IMR-90 (cell line): ENCODE data around the gene BBS7.

Experiments
- BHLHE40 ChIP-seq: fragments of 150-350 bp; IDR thresholded peaks from 2 replicates; pipeline ENCODE4 v1.6.1; 2016; ENCODE audit warnings: mild to moderate bottlenecking, low read depth, low read length
- CEBPB ChIP-seq: IDR thresholded peaks from 2 replicates; pipeline ENCODE4 v1.6.1; 2012; ENCODE audit warnings: low read depth, low read length, improper control_type of control experiment
- CHD1 ChIP-seq: IDR thresholded peaks from 2 replicates; pipeline ENCODE4 v1.6.1; 2012; ENCODE audit warnings: low read depth, low read length, improper control_type of control experiment
- FOS ChIP-seq: fragments of 150-350 bp; IDR thresholded peaks from 2 replicates; pipeline ENCODE4 v1.6.1; 2016; ENCODE audit warnings: low read depth, low read length
- MAFK ChIP-seq: IDR thresholded peaks from 2 replicates; pipeline ENCODE4 v1.6.1; 2012; ENCODE audit warnings: low read depth, low read length, improper control_type of control experiment
- NFE2L2 ChIP-seq: fragments of 150-350 bp; IDR thresholded peaks from 2 replicates; pipeline ENCODE4 v1.6.1; 2016; ENCODE audit warnings: low read depth, mild to moderate bottlenecking, low read length
- POLR2A ChIP-seq: IDR thresholded peaks from 2 replicates; pipeline ENCODE4 v1.6.1; 2012; ENCODE audit warnings: mild to moderate bottlenecking, low read depth, low read length
- RAD21 ChIP-seq: IDR thresholded peaks from 2 replicates; pipeline ENCODE4 v1.6.1; 2012; ENCODE audit warnings: low read length, improper control_type of control experiment
- RFX5 ChIP-seq: IDR thresholded peaks from 2 replicates; pipeline ENCODE4 v1.8.0; 2012; ENCODE audit warnings: low read depth, mild to moderate bottlenecking, low read length, moderate library complexity
- SMC3 ChIP-seq: fragments of 150-350 bp; IDR thresholded peaks from 2 replicates; pipeline ENCODE4 v1.6.1; 2016; ENCODE audit warnings: low read depth, mild to moderate bottlenecking, antibody characterized with exemption, low read length, moderate library complexity
- TF ChIP-seq, protein P1 (sequence below): conservative IDR thresholded peaks from 2 replicates; pipeline ENCODE4 v1.5.1; 2012; ENCODE audit warnings: mild to moderate bottlenecking, low read depth, low read length, improper control_type of control experiment

DNA sequence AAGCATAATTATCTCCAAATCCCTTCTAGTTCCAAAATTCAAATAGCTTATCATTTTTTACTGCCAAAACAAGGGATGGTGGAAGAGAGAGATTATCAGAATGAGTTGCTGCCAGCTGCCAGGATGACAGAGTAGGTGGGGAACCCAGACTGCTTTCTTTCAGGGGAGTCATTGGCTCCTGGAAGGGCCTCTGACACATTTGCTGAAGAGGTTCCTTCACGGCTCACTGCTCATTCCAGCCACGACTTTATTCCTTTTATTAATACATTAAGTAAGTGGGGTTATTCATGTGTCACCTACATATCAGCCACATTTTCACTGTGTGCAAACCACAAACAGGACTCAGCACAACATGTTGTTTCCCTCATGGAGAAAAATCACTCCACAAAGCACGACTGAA is 92.6 kb downstream of the BBS7 start:
- TF ChIP-seq, protein P1, sequence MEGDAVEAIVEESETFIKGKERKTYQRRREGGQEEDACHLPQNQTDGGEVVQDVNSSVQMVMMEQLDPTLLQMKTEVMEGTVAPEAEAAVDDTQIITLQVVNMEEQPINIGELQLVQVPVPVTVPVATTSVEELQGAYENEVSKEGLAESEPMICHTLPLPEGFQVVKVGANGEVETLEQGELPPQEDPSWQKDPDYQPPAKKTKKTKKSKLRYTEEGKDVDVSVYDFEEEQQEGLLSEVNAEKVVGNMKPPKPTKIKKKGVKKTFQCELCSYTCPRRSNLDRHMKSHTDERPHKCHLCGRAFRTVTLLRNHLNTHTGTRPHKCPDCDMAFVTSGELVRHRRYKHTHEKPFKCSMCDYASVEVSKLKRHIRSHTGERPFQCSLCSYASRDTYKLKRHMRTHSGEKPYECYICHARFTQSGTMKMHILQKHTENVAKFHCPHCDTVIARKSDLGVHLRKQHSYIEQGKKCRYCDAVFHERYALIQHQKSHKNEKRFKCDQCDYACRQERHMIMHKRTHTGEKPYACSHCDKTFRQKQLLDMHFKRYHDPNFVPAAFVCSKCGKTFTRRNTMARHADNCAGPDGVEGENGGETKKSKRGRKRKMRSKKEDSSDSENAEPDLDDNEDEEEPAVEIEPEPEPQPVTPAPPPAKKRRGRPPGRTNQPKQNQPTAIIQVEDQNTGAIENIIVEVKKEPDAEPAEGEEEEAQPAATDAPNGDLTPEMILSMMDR: no peak
- no peak for TF ChIP-seq SMC3
- TF ChIP-seq POLR2A: no peak
- TF ChIP-seq NFE2L2: no peak
- no peak for TF ChIP-seq CEBPB
- TF ChIP-seq BHLHE40: no peak
- no peak for TF ChIP-seq RAD21
- no peak for TF ChIP-seq RFX5
- no peak for TF ChIP-seq CHD1
- TF ChIP-seq FOS: no peak
- no peak for TF ChIP-seq MAFK
